CD1c-positive myeloid dendritic cell (primary cell): ENCODE results near the gene ADAMTS7.
"Not testable (repeated sequence)": the region's sequence is repeated elsewhere in the genome, so short reads cannot be mapped to it uniquely, and the experiment has no call there.

ENCODE experiments used
- DNase-seq: peaks from one replicate; pipeline ENCODE4 v3.0.0-alpha.2; 2016; ENCODE audit errors: extremely low spot score

Gene ADAMTS7

GRCh38 chr15:78830514-78831228 lies 19.4 kb upstream of the ADAMTS7 start:
- DNase-seq, result no peak

- no peak for DNase-seq
Observed at GRCh38 chr15:78828920-78829319, 17.7 kb upstream of the ADAMTS7 start.

GRCh38 chr15:78822514-78822913 lies 11.2 kb upstream of the ADAMTS7 start:
- DNase-seq, result no peak

- DNase-seq, result no peak
Observed at GRCh38 chr15:78811825-78812183, 540 bp upstream of the ADAMTS7 start.

GRCh38 chr15:78810362-78811123 lies 721 bp downstream of the ADAMTS7 start:
- DNase-seq, result no peak

GRCh38 chr15:78810003-78810361 lies 1.3 kb downstream of the ADAMTS7 start:
- DNase-seq, result no peak

GRCh38 chr15:78808550-78808949 lies 2.7 kb downstream of the ADAMTS7 start:
- DNase-seq, result peak; percentile 46

GRCh38 chr15:78807359-78807758 lies 3.9 kb downstream of the ADAMTS7 start:
- no peak for DNase-seq

GRCh38 chr15:78804391-78804792 lies 6.9 kb downstream of the ADAMTS7 start:
- no peak for DNase-seq

GRCh38 chr15:78800806-78801205 lies 10.5 kb downstream of the ADAMTS7 start:
- no peak for DNase-seq

- no peak for DNase-seq
Observed at GRCh38 chr15:78800189-78800588, 11.1 kb downstream of the ADAMTS7 start.

- not testable (repeated sequence) for DNase-seq
Observed at GRCh38 chr15:78799102-78799501, 12.2 kb downstream of the ADAMTS7 start.

- DNase-seq, result not testable (repeated sequence)
Observed at GRCh38 chr15:78798355-78798754, 12.9 kb downstream of the ADAMTS7 start.

GRCh38 chr15:78797951-78798350 lies 13.3 kb downstream of the ADAMTS7 start:
- DNase-seq, result no peak

- no peak for DNase-seq
Observed at GRCh38 chr15:78796510-78796909, 14.8 kb downstream of the ADAMTS7 start.

GRCh38 chr15:78795043-78795442 lies 16.2 kb downstream of the ADAMTS7 start:
- DNase-seq, result no peak

GRCh38 chr15:78794446-78794845 lies 16.8 kb downstream of the ADAMTS7 start:
- DNase-seq, result not testable (repeated sequence)

GRCh38 chr15:78791357-78791756 lies 19.9 kb downstream of the ADAMTS7 start:
- no peak for DNase-seq

GRCh38 chr15:78790027-78790426 lies 21.2 kb downstream of the ADAMTS7 start:
- DNase-seq, result no peak

- DNase-seq, result no peak
Observed at GRCh38 chr15:78789615-78790014, 21.6 kb downstream of the ADAMTS7 start.

- no peak for DNase-seq
Observed at GRCh38 chr15:78788016-78788660, 23.1 kb downstream of the ADAMTS7 start.

- DNase-seq, result not testable (repeated sequence)
Observed at GRCh38 chr15:78782402-78782801, 28.9 kb downstream of the ADAMTS7 start.

GRCh38 chr15:78781381-78781780 lies 29.9 kb downstream of the ADAMTS7 start:
- not testable (repeated sequence) for DNase-seq
